ENCODE data around the gene NEUROD6.

Gene NEUROD6

DNA sequence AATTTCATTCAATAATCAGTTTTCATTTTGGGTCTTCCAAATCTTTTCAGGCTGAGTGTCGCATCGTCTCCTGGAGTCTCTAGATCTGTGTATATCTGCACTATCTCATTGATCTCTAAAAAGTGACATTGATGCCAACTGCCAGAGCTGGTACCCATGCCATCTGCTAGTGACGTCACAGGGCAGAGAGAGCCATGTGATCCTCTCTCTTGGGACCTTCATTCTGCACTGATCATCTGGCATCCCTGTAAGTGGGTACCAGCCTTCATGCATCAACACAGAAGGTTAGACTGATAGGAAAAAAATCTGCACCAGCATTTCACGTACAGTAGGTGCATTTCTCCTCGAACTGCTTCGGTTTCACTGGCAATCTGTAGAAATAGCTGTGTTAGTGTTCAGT, at the start of gene NEUROD6:
TSS of gene NEUROD6 (minus strand) at position 124 of the 400 bp plus-strand sequence. CDS start 1,458 bp downstream, outside the sequence.
- no peak within 1 kb of the TSS for H3K4me3 ChIP-seq (ENCODE audit: low read depth, low read length)
- DNase-seq (ENCODE audit: low read depth) = no peak
- TF ChIP-seq POLR2A (IDR thresholded peaks at IDR 0.05; ENCODE audit: extremely low read depth, insufficient read length) = no peak

DNA sequence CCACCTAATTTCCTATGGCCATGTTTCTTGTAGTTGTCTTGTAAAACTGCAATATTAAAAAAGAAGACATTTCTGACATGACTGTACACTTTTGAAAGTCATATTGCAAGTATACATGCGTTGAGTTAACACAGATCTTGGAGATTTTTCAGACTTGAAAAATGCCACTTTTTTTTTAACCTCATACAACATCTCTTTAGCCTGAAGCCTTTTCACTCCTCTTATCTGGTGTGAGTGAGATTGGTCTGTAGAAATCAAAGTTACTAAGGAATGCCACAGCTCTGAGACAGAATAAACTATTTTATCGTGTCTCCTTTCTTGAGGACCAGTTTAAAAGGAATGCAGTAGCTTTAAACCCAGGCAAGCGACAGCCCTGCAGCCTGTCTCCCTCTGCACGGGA, 43.9 kb upstream of the NEUROD6 start:
- no peak overlapping the region for H3K4me3 ChIP-seq (ENCODE audit: low read depth, low read length)
- DNase-seq (ENCODE audit: low read depth) = no peak
- TF ChIP-seq MYC (IDR thresholded peaks at IDR 0.05; ENCODE audit: low read depth, low read length) = no peak
- TF ChIP-seq CTCF (IDR thresholded peaks at IDR 0.05; ENCODE audit: low read depth, low read length) = no peak
- no peak for TF ChIP-seq POLR2A (IDR thresholded peaks at IDR 0.05; ENCODE audit: extremely low read depth, insufficient read length)
- TF ChIP-seq MAX (IDR thresholded peaks at IDR 0.05; ENCODE audit: low read depth, low read length) = no peak

- no peak for TF ChIP-seq MAX (IDR thresholded peaks at IDR 0.05; ENCODE audit: low read depth, low read length)
- no peak for TF ChIP-seq CTCF (IDR thresholded peaks at IDR 0.05; ENCODE audit: low read depth, low read length)
- TF ChIP-seq POLR2A (IDR thresholded peaks at IDR 0.05; ENCODE audit: extremely low read depth, insufficient read length) = no peak
- TF ChIP-seq MYC (IDR thresholded peaks at IDR 0.05; ENCODE audit: low read depth, low read length) = no peak
- no peak overlapping the region for H3K4me3 ChIP-seq (ENCODE audit: low read depth, low read length)
- DNase-seq (ENCODE audit: low read depth) = no peak
These were observed 42.2 kb upstream of the NEUROD6 start for GRCh38 chr7:31382722-31383121.

DNA sequence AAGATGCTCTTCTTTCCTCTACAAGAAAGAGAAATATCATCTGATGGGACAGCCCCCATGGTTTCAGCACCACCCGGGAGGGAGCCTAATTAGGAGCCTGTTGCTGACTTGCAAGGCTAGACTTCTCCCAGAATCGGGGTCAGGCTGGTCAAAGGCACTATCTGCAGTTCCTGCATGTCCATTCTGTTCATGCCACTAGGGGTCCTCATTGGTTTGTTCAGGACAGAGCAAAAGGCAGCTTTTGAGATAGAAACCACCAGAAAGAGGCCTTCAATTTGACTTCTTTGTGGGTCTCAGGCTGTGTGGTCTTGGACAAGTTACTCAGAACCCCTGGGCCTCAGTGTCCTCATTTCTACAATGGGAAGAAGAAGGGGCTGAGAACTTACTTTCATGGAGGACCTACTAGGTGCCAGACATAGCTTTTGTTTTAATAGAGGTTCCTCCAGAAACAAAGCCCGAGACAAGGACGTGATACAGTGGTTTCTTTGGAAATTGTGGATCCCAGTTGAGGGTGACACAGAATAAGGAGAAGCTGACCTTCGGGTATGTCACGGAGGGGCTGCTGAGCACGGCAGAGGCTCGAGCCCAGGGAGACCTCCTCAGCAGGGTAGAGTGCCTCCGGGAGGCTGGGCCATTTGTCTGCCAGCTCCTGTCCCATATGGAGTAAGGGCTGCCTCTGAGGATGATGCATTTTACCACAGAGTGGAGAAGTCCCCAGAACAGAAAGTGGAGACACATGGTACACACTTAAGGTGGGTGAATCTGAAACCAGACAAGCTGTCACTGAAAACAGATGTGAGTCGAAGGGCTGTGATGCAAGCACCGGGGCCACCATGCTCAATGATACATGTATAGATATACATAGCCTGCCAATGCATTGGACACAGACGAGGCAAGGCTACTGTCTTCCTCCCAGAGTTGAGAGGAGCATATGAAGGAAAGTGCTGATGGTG, 33.1 kb upstream of the NEUROD6 start:
- TF ChIP-seq CTCF (IDR thresholded peaks at IDR 0.05; ENCODE audit: low read depth, low read length) (peak; percentile 95), POLR2A (IDR thresholded peaks at IDR 0.05; ENCODE audit: extremely low read depth, insufficient read length) (no peak), MYC (IDR thresholded peaks at IDR 0.05; ENCODE audit: low read depth, low read length) (0 out of 2 replicates have a peak, but pooled peaks have one; percentile 12), MAX (IDR thresholded peaks at IDR 0.05; ENCODE audit: low read depth, low read length) (no peak)
- DNase-seq (ENCODE audit: low read depth) = peak; percentile 70
- no peak overlapping the region for H3K4me3 ChIP-seq (ENCODE audit: low read depth, low read length)

DNA sequence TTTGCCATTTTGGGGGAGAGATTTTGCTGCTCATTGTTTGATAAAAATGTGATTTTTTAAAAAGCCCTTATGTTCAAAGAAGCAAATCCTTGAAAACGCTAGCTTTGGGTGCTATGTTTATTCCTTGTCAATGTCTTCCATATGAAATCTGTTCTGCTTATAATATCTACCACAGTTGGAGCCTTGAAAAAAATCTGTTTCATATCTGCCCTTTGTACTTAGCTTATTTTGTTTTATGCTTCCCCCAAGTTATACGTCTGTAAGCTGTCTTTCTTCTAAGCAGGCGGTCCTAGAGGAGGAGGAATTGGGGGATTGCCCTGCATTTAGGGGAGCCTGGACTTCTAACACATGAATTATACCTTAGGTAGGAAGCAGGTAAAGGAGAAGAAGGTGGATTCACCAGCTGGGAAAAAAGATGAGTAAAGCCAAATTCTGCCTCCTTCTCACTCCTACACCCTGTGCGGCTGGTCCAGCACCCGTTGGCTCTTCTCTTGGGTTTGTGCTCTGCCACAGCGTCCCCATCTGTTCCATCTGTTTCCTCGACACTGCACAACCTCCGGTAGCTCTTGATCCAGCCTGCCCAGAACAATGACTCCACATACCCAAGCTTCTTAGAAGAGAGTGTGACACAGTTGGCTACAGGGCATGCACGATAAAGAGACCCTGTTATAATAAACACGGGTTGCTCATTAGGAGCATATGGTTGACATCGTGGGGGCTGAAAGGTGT, 31.9 kb upstream of the NEUROD6 start:
- DNase-seq (ENCODE audit: low read depth) = no peak
- TF ChIP-seq MYC (IDR thresholded peaks at IDR 0.05; ENCODE audit: low read depth, low read length) (no peak), POLR2A (IDR thresholded peaks at IDR 0.05; ENCODE audit: extremely low read depth, insufficient read length) (no peak), MAX (IDR thresholded peaks at IDR 0.05; ENCODE audit: low read depth, low read length) (no peak), CTCF (IDR thresholded peaks at IDR 0.05; ENCODE audit: low read depth, low read length) (no peak)

GRCh38 chr7:31371621-31372020, 31.1 kb upstream of the NEUROD6 start:
- DNase-seq (ENCODE audit: low read depth) = no peak
- no peak overlapping the region for H3K4me3 ChIP-seq (ENCODE audit: low read depth, low read length)
- TF ChIP-seq MYC (IDR thresholded peaks at IDR 0.05; ENCODE audit: low read depth, low read length) (no peak), POLR2A (IDR thresholded peaks at IDR 0.05; ENCODE audit: extremely low read depth, insufficient read length) (no peak), MAX (IDR thresholded peaks at IDR 0.05; ENCODE audit: low read depth, low read length) (no peak), CTCF (IDR thresholded peaks at IDR 0.05; ENCODE audit: low read depth, low read length) (no peak)

More for the DNA sequence above, 31.9 kb upstream of the NEUROD6 start:
- no peak overlapping the region for H3K4me3 ChIP-seq (ENCODE audit: low read depth, low read length)

All from NB4 (cell line).